GM19035 (cell line): ENCODE results near the gene PCSK7.

Experiments
- ATAC-seq: cut with Tn5 transposase; IDR thresholded peaks from one replicate; pipeline ENCODE4 v1.9.1; 2021; ENCODE audit not compliant: unreplicated experiment

Gene PCSK7

DNA sequence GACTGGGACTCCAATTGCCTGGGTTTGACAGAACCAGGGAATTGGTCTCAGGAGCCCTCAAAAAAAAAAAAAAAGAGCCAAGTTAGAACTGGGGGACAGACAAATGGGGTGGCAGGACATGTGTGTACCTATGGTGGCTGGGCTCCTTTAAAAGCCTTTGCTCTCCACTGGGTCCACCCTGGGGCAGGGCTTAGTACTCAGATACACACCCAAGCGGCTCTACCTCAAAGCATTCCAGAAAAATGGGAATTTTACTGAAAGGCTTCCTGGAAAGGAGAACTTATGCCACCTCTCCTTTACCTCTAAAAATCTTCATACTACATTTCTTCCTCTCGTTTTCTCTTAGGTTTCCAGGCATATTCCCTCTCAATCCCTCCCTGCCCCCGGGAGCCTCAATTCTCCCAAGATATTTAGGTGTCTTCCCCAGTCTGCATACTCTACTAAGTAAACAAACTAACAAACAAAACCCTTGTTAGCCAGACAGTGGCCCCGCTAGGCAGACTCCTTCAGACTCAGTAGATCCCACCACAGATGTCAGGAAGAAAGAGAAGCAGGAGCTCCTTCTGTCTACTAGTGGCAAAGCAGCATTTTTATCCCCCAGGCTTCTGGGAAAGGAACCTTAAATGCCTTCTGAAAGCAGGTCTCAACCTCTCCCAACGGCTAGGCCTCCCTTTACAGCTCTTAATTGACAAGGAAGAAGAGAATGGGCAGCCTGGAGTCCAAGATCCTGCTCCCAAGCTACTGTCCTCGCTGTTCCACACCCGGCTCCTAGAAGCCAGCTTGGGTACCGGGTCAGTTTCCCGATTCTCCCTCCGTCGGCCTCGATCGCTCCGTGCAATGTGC, 653 bp downstream of the PCSK7 start:
- ATAC-seq, result no peak

DNA sequence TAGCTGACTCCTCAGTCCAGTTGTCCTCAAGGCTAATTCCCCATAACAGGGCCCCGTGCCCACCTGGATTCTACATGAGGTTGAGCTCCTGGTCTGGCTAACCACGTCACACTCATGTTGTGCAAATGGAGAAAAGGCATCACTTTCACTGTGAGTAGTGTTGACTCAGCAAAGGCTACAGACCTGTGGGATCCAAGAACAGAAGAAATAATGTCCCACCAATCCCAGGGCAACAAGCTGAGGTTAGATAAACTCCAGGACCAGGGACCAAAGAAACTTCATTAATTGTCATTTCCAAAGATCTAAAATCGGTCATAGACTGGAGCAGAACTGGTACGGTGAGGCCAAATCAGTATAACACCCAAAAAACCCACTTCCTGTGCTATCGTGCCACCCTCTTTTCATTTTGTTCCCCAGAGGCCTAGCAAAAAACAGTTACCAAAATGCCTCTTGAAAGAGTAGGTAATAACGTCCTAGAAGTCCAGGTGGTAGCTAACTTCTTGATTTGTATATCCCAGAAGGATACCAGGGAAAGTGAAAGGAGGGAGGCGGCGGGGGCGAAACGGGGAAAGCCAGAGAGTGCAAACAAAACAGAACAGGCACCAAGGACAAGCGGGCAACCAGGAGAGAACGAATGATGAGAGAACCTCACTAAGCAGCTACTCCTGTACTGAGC, 1.4 kb downstream of the PCSK7 start:
- no peak for ATAC-seq

DNA sequence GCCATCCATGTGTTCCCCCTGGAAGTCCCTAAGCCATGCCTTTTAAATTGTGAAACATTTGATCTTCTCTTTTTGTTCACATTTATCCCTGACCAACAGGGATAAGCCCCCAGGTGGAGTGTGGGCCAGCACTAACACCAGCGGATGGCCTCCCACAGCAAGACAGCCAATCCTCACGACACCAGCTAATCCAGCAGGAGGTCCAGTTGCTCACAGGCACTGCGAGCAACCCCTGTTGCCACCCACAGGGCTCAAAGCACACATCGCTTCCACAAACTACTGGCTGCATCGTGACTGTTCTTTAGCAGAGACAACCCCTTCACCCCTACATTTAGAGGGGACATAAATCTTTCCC, 2.0 kb downstream of the PCSK7 start:
- ATAC-seq, result no peak

DNA sequence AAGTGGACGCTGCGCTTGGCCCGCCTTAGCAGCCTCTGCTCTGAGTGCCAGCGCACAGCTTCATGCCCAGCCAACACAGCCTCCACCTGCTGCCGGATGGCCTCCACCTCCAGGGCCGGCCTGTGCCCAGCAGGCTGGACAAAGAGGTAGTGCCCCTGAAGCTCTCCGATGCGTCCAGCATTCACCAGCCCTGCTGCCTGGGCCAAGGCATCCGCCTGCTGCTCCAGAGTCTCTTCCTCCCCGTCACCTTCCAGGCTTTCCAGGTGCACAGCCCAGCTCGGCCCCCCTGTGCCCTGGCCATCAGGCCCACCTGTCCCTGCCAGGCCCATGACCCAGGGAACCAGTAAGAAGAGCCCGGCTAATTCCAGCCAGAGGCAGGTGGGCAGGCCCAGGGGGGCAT, 2.5 kb downstream of the PCSK7 start:
- ATAC-seq, result no peak

DNA sequence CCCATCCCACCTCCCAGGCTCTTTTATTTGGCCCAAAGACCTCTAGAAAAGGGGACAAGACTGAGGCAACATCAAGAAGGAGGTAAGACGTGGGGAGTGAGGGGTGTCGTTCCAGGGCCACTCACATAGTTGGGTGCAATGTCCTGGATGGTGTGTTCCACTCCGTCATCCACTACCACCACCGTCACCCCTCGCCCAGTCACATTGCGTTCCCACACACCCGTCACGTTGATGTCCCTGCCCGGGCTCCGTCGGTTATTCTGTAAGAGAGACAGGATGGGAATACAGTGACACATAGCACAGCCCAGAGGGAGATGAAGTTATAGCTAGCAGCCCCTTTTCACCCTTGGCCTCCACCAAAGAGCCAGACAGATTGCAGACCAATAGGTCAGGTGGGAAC, 3.8 kb downstream of the PCSK7 start:
- ATAC-seq, result no peak

DNA sequence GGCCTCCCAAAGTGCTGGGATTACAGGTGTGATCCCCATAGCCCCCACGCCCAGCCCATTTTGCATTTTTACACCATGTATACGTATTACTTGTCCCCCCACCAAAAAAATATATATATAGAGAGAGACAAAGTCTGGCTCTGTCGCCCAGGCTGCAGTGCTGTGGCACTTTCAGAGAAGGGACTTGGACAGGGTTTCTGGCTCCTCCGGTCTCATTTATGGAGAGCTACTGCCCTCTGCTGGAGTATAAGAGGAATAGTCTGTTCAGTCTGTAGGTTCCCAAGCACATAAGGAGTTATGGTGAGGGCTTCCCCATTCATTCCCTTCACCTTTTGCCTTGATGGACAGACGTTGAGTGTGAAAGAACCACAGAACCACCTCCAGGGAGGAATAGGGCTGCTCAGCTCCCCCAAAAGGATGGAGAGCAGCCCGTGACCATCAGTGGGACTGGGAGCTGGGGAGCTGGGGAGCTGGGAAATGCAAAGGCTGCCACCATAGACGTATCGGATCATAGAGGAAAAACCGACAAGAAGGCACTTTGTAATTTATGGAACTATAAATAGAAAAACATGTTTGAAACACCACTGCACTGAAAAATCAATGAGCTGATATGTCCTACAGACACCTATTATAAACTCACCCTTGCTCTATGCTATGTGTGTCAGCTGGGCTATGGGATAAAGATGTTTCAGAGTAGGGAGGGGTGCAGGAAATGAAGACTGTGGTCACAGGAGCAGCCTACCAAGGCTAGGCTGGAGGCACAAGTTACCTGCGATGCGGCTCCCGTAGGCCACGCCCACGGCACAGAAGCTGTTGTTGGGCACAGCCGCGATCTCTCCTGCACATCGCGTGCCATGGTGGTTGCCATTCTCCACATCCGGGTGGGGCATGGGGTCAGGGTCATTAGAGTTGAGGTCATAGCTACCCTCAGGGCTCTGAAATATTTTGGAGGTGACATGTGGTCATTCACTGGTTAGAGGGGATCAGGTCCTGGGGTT, 5.2 kb downstream of the PCSK7 start:
- ATAC-seq, result no peak

DNA sequence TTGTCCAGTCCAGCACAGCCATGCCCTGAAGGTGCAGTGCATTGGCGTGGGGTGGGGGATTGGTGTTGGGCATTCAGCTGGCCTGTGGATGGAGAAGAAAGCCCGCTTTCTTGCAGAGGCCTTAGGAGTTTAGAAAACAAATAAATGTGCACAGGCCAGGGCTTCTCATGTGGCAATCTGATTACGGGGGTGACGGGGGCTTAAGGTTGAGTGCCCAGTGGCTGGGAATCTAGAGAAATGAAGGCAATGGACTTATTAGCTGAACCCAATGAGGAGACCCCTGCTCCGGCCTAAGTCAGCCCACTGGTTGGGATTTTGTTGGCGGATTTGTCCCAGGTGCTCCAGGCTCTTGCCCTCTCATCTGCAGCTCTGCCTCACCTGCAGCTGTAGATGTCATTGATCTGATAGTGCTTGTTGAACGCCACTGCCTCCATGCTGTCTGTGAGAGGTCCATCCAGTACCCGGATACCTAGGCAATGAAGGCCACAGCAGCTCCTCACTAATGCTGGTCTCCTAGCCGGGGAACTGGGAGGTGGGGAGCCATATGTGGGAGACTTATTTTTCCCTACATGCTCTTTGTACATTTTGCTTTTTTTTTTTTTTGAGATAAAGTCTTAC, 6.2 kb downstream of the PCSK7 start:
- ATAC-seq, result no peak

DNA sequence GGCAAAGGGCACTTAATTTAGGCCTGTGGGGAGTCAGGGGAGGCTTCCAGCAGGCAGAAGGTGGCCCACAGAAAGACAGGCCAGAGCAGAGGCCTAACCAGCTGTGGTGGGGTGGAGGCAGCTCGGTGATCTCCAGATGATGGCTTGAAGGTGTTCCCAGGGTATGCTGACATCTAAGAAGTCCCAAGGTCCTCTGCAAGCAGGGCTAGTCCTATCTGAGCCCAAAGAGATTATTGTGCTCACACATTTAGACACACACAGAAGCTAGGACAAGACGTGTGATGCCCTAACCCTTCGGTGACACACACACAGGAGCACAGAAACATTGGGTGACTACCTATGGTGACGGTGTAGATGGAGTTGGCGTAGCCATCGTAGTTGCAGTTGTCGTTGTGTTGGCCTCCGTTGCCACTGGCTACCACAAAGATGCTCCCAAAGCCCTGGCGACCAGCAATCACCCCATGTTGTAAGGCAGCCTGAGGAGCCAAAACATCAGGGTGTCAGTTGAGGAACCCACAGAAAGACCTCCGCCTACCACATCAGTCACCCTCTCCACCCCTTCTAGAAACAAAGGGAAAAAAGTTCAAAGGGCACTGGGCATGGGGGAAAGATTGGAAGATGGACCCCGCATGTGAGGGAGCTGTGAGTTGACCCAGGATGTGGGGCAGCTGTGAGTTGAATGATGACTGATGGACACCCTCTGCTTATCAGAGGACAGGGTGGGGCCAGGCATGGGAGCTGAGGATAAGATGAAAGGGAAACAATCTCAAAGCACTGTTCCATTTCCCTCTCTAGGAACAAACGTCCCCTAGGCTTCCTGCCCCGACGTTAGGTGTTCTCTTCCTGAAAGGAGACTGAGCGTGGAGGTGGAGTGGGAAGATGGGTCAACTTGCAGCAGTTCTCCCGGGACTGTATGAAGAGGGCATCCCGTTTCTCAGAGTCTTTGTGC, 7.9 kb downstream of the PCSK7 start:
- ATAC-seq, result no peak

DNA sequence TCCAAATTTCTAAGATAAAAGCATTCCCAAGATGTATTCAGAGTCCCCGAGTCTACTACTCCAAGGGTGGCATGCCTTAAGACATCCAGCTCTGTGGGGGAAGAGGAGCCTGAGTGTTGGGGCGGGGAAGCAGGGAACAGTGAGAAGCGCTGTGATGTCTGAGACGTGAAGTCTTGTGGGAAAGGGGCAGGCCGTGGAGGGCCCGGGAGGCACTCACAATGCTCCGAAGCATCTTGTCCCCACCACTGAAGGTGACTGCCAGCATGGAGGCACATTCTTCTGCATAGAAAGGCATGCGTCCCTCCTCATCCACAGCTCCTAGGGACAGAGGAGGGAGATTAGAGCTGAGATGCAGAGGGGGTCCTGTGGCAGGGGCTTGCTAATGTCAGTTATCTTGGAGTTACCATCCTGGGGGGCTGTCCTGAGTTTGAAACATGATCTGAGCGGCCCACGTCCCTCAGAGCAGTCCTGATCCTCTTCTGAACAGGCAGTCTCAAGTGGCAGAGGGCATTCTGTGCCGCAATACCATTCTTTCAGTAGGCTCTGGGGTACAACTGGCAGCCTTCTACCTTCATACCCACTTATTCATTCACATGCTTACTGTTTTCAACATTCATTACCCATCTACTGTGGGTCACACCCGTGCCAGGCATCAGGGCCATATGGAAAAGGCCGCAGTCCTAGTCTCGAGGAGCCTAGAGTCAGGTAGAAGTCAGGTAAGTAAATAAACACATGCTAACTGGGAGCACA, 8.7 kb downstream of the PCSK7 start:
- no peak for ATAC-seq

DNA sequence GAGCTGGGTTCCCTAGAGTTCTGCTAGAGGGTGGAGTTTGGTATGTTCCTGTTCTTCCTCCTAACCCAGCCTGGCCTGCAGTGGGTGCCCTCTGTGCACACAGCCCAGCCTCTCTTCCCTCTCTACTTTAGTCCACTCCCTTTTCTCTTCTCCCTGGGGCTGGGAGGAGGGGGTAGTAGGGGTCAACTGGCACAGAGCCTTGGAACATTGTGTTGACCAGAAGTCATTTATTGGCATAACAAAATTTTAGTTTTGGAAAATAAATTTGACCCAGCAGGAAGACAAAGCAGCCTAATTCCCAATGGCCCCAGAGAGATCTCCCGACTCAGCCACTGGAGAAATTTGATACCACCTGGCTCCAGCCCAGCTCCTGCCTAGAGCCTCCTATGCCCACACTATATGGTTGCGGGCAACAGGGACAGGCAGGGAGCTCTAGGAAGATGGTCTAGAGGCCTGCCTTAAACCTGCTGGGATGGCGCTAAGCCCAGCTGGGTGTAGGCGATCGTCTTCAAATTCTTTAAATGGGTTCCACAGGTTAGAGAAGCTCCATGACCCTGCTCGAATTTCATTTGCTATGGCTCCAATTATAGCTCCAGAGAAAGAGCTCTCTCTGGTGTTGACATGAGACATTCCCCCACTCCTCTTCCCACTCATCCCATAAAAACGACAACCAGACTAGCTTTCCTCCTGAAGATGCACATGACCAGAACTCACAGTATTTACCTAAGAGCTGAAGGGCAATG, 9.9 kb downstream of the PCSK7 start:
- no peak for ATAC-seq

DNA sequence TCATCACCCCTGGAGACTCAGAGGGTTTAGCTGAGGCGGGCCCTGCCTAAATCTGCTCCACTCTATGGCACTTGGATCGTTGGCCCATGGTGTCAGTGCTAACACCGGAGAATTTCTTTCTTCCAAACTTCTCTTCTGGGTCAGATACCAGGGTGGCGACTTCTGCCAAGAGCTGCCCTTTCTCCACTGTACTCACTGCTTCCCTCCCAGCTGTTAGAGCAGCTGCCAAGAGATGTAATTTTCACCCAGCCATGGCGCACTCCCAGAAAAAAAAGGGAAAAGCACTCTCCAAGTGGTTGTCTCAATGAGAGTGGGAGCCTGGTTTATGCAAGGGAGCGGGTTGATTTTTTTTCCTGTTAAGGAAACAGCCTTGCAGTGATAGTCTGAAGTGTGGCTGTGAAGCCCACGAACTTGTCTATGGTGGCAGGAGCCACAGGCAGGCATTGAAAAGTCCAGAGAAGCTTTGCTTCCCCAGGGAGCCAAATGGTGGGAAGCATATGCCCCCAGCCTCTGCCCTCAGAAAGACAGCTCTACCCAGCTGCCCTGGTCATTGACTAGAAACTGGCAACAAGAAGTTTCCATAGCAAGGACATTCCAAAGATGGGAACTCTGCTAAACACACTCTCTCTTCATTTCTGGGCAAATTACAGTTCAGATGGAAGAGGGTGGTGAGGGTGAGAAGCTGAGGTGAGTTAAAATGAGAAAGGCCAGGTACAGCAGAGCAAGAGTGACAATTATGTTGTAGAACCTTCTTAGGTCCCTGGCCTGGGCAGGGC, 10.7 kb downstream of the PCSK7 start:
- no peak for ATAC-seq

DNA sequence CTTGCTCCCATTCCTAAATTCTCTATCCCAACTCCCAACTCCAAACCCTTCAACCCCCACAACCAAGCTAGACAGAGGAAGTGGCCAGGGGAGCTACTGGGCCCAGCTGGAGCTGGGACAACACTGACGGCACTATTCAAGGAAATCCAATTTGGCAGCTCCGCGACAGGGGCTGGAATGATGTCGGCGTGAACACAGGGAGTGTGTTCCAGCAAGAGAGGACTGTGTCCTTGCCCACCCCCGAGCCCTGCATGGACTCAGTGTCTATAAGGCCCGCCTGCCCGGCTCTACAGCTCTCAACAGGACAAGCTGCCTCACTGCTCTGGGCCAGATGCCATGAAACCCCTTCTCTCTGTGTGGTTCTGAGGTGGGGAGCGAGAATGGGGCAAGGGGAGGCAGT, 11.3 kb downstream of the PCSK7 start:
- no peak for ATAC-seq

DNA sequence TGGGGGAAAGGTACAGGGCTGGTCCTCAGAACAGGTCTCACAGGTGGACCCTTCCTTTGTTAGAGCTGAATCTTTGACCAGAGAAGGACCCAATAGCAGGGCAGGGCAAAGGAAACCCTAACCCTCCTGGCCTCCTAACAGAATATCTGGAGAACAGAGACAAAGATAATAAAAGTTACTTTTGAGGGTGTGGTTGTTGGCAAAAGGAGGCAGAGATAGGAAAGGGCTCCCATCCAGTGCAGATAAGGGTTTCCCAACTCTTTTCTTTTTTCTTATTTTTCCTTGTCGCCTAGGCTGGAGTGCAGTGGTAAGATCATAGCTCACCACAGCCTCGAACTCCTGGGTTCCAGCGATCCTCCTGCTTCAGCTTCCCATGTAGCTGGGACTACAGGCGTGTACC, 11.9 kb downstream of the PCSK7 start:
- ATAC-seq, result no peak

DNA sequence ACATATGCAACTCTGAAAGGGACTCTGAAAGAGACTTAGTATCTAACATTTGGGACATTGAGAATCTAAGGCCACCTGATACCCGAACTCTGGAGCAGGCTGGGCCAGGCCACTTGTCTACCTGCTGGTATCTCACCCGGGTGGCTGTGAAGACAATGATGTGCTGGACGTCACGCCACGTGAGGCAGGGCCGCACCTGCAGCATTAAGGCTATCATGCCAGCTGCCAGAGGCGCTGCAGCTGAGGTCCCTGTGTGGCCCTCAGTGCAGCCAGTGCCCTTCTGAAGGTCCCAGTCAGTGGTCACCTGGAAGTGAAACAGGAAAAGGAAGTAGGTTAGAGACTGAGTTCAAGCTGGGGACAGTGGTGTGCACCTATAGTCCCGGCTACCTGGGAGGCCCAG, 12.4 kb downstream of the PCSK7 start:
- no peak for ATAC-seq

DNA sequence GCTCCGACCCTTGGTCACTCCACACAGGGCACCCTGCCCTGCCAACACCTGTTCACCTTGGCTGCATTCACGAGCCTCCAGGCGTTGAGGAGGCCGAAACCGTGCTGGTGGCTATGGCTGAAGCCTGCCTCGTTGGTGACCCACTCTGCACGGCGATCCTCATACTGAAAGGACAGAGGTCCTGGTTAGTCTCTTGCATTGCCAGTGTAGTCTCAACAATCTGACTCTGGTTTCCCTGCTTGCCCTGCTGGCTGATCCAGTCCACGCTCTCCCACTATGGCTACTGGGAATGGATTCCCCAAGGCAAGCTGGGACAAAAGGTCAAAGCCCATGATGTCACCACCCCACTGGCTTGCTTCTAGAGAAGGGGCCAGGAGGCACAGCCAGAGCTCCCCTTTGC, 12.9 kb downstream of the PCSK7 start:
- ATAC-seq, result no peak

DNA sequence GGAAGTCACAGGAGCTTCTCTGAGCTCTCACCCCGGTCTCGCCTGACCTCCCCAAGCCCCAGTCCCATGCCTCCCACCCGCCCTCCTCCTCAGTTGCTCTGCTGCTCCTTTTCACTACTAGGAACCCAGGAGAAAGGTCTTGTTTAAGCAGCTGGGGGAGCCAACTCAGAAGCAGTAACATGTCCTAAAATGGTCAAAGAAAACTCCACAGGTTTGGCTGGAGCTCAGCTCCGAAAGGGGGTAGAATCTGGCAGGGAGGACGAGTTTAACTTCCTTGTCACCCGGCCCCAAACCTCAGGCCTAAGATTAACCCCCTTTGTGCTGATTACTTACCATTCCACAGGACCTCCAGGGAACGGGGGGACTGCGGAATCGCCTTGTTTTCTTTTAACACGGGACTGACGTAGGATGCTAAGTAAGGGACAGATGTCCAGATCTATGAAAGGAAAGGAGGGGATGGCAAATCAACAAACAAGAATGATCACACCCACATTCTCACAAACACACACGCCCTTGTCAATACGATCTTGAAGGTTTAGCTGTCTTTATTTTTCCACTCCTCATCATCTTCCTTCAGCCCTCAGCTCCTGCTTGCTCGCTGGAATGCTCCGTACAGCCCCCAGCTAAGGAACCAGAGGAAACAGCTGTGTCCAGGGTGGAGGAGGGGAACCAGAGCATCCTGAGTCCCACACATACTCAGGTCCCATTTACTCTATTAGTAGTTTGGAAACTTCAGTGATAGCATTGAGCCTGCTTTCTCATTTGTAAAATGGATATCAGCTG, 13.5 kb downstream of the PCSK7 start:
- ATAC-seq, result no peak
